Measurements from ENCODE around the gene TMEM62.

The TMEM62 gene

DNA sequence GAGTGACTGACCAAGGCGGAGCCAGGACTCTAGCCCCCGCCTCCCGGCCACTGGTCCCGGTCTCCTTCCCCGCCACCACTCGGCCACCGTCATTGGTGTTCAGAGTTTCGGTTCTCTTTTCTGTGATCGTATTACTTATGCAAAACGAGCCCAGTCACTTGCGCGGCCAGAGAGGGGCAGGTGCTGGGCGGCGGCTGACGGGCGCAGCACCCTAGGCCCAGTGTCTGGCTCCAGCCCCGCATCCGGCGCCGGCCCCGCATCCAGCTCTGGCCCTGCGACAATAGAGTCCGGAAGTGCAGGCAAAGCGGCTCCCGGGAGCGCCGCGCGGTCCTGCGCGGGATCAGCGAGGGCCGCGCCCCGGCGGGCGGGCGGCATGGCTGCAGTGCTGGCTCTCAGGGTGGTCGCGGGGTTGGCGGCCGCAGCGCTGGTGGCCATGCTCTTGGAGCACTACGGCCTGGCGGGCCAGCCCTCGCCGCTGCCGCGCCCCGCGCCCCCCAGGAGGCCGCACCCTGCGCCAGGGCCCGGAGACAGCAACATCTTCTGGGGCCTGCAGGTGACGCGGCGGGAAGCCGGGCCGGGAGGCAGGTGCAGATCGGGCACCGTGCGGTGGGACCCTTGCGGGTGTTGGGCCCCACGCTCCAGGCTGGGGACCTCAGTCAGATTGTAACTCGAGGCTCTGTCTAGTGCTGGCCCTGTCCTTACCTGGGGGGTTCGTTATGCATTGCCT lies at the start of gene TMEM62:
TSS of gene TMEM62 (plus strand) at position 157 of the 727 bp plus-strand sequence. CDS start at position 374, 217 bp downstream.
- DNase-seq (ENCODE audit: low read depth in 3 of 3): peak; percentile 23 to 33 (median 28)

- DNase-seq (ENCODE audit: low read depth in 3 of 3): no peak
Observed at GRCh38 chr15:43085921-43086320, 47.5 kb upstream of the TMEM62 start.

DNA sequence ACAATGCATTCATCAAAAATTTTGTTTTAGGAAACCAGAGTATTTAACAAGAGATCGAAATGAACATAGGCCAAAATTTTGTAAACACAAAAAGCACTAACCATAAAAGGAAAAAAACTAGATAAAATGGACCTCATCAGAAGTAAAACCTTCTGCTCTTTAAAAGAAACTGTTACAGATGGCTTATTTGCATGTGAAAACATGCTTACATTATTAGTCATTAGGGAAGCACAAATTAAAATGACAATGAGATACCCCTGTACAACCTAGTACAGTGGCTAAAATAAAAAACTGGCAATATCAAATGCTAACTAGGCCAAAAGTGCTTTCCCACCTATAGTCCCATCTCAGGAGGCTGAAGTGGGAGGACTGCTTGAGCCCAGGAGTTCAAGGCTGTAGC lies 46.8 kb upstream of the TMEM62 start:
- no peak for DNase-seq (ENCODE audit: low read depth in 3 of 3)

DNA sequence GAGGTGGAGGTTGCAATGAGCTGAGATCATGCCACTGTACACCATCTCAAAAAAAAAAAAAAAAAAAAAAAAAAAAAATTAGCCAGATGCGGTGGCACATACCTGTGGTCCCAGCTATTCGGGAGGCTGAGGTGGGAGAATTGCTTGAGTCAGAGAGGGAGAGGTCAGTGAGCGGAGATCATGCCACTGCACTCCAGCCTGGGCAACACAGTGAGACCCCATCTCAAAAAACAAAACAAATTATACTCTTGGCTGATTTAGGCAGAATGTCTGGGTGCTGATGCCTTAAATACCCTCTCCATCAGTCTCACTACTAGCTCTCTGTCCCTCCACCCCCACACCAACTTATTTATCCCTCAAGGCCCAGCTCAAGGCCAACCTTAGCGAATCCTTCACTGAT lies 41.5 kb upstream of the TMEM62 start:
- DNase-seq (ENCODE audit: low read depth in 3 of 3): no peak

GRCh38 chr15:43093026-43093425 lies 40.4 kb upstream of the TMEM62 start:
- no peak for DNase-seq (ENCODE audit: low read depth in 3 of 3)

DNA sequence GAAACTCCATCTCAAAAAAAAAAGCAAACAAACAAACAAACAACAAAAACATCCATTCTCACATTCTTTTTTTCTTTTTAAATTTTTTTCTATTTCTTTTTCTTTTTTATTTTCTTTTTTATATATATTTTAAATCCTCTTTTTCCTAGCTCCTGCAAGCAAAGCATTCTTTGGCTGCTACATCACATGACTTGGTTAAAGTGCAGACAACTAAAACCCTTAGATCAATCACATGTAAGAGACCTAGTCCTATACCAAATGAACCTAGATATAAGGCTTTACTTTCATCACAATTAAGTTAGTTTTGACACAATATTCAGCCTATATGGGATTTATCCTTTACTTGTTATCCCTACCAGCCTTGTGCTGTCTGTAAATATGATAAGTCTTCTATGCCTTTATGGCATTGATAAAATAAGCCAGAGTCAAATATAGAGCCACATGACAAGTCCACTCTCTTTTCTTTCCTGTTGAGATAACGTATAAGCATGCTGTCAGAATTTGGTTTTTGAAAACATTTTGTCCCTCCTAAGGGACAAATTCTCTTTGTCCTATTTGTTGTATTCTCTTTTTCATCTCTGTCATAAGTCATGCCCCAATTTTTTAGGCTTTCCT lies 38.9 kb upstream of the TMEM62 start:
- no peak for DNase-seq (ENCODE audit: low read depth in 3 of 3)

- DNase-seq (ENCODE audit: low read depth in 3 of 3): no peak
Observed at GRCh38 chr15:43095243-43095642, 38.1 kb upstream of the TMEM62 start.

DNA sequence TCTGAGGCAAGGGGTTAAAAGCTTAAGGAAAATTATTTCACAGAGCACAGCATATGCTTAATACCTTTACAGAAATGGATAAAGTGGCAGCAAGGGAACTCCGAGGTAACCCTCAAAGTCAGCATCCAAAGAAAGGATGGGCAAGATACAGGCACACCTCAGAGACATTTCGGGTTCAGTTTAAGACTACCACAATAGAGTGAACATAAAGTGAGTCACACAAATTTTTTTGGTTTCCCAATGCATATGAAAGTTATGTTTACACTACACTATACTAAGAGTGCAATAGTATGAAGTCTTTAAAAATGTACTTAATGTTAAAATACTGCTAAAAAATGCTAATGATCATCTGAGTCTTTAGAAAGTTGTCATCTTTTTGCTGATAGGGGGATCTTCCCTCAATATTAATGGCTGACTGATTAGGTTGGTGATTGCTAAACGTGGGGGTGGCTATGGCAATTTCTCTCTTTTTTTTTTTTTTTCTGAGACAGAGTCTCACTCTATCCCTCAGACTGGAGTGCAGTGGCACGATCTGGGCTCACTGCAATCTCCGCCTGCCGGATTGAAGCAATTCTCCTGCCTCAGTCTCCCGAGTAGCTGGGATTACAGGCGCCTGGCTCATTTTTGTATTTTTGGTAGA lies 37.6 kb upstream of the TMEM62 start:
- no peak for DNase-seq (ENCODE audit: low read depth in 3 of 3)

DNA sequence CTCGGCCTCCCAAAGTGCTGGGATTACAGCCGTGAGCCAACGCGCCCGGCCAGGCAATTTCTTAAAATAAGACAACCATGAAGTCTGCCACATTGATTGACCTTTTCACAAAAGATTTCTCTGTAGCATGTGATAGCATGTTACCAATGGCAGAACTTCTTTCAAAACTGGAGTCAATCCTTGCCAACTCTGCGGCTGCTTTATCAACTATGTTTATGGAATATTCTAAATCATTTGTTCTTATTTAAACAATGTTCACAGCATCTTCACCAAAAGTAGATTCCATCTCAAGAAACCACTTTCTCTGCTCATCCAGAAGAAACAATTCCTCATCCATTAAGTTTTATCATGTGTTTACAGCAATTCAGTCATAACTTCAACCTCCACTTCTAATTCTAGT lies 37.0 kb upstream of the TMEM62 start:
- DNase-seq (ENCODE audit: low read depth in 3 of 3): no peak

- DNase-seq (ENCODE audit: low read depth in 3 of 3): no peak
Observed at GRCh38 chr15:43099105-43099845, 34.1 kb upstream of the TMEM62 start.

DNA sequence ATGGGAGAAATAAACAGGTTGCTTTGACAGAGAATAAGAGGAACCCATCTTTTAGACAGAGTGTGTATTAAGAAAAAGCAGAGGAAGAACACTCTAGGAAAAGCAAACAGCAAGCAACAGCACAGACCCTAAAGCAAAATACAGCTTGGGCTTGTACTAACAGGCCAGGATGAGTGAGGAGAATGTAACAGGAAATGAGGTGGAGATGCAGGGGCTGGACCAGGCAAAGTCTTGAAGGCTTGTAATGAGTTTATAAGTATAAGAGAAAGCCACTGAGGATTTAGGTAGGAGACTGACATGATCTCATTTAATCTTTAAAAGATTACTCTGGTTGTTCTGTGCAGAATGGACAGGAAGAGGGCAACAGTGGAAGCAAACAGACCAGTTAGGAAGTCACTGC lies 32.4 kb upstream of the TMEM62 start:
- DNase-seq (ENCODE audit: low read depth in 3 of 3): no peak

GRCh38 chr15:43102187-43102586 lies 31.2 kb upstream of the TMEM62 start:
- DNase-seq (ENCODE audit: low read depth in 3 of 3): no peak

- DNase-seq (ENCODE audit: low read depth in 3 of 3): no peak
Observed at GRCh38 chr15:43103907-43104306, 29.5 kb upstream of the TMEM62 start.

DNA sequence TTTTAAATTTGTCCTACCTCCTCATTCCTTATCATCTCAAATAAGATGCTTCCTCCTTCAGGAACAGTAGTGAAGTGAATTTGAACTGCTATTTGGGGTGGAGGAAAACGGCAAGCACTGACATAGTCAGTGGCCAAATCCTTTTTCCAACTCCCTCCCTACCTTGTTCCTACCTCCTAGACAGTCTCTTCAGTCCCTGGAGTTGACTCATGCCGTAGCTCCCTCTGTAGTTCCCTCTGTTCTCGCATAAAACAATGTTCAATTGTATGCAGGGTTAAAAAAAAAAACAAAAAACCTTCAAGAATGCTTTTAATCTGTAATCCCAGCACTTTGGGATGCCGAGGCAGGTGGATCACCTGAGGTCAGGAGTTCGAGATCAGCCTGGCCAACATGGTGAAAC lies 29.0 kb upstream of the TMEM62 start:
- DNase-seq (ENCODE audit: low read depth in 3 of 3): no peak

- DNase-seq (ENCODE audit: low read depth in 3 of 3): peak in 1 of 3 experiments; percentile 9
Observed at GRCh38 chr15:43105077-43105736, 28.2 kb upstream of the TMEM62 start.

DNA sequence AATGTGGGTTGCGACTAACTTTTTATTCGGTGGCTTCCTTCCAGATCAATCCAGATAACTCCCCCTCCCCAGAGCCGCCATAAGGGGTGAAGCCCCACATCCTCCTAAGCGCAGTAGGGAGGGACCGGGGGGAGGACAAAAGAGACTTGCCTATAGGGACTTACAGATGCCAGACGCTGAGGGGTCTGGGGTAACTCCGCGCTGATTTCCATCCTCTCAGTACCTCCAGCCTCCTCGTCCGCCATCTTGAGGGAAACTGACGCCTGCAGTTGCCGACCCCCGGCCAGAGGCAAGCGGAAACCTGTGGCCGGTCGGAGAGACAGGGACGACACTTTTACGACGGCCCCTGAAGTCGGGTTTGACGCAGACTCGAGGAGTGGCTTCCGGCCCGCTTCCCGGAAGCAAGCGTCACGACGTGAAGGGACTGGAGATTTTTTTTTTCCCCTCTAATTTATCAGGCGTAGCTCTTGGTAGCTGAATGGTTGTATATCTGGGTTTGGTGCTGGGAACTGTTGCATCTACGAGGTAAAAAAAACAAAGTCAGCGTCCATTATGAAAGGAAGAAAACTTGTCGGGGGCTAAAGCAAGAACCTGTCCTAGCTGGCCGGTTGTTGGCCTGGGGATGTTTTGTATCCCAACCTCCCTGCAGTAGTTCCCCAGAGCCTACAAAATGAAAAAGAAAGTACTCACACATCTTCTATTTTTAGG lies 27.5 kb upstream of the TMEM62 start, which contains the start of gene UBR1:
TSS of gene UBR1 (minus strand) at position 261 of the 708 bp plus-strand sequence. CDS start at position 245, 16 bp downstream.
- DNase-seq (ENCODE audit: low read depth in 3 of 3): peak; percentile 71 to 84 (median 83)

DNA sequence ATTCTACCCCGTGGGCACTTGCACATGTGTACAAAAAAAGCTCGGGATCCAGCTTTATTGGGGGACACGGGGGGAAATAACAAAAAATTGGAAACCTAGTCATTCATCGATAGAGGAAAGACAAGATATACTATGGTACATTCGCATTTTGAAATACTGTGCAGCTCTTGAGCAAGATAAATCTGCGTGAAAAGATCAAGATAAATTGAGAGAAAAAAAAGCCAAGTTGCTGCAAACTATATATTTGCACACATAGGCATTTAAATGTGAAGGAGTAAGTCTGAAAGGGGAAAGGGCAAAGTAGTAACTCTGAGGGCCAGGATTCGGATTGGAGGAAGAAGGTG lies 26.9 kb upstream of the TMEM62 start:
- DNase-seq (ENCODE audit: low read depth in 3 of 3): no peak

DNA sequence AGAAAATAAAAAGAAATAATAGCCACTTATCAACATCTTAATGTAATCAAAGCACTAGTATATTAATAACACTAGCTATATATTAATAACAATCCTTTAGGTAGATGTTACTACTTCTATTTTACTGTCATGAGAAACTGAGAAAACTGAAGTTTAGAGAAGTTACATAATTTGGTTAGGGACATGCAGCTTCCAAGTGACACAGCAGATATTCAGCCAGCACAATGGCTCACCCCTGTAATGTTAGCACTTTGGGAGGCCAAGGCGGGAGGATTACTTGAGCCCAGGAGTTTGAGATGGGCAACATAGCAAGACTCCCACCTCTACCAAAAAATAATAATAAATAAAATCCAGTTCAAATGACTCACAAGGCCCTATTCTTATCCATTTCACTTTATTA lies 25.6 kb upstream of the TMEM62 start:
- DNase-seq (ENCODE audit: low read depth in 3 of 3): no peak

DNA sequence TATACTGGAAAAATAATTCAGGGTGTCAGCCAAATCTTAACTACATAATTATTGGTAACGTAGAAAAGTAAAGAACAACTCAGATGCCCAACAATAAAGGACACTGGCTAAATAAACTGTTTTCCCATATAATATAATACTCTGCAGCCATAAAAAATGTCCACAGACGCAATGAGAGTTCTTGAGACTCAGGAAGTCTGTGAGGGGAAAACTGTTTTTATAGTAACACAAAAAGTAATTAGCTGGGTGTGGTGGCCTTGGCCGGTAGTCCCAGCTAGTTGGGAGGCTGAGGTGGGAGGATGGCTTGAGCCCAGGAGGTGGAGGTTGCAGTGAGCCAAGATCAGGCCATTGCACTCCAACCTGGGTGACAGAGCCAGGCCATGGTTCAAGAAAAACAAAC lies 22.0 kb upstream of the TMEM62 start:
- DNase-seq (ENCODE audit: low read depth in 3 of 3): no peak

GRCh38 chr15:43118286-43118685 lies 15.1 kb upstream of the TMEM62 start:
- no peak for DNase-seq (ENCODE audit: low read depth in 3 of 3)

DNA sequence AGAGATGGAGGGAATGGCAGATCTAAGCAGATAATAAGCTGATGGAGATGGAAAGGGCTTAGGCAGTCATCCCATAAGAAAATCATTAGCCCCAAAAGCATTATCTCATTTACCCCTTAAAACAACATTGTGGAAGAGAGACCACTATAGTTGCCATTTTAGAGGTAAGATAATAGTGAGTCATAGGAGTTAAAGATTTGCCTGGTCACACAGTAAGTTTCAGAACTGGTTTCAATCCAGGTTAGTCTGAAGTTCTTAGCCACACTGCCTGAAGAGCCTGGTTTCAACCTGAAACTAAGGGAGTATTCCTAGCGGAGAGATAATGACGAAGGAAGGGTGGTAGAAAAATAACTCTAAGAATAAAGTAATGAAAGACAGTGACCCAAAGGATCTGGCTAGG lies 14.6 kb upstream of the TMEM62 start:
- no peak for DNase-seq (ENCODE audit: low read depth in 3 of 3)
